Urinary bladder (tissue), 4 donors: ENCODE measurements around the gene IGFBP2. TPM values are rescaled to one million over a fixed set of nuclear protein-coding genes. Genes with fewer than 3 reads are reported as not detected.

Experiments used
- DNase-seq: peaks from one replicate; pipeline ENCODE4 v3.0.0-alpha.2; 2015; ENCODE audit errors: extremely low spot score
- H3K27ac ChIP-seq: one replicate; pipeline ENCODE4 v1.5.1; 2013; ENCODE audit warnings: low read depth, mild to moderate bottlenecking, moderate library complexity
- H3K36me3 ChIP-seq: one replicate; pipeline ENCODE4 v1.6.1; 2013; ENCODE audit warnings: mild to moderate bottlenecking, moderate library complexity; ENCODE audit not compliant: insufficient read depth
- H3K4me1 ChIP-seq: one replicate; pipeline ENCODE4 v1.6.1; 2013; ENCODE audit warnings: mild to moderate bottlenecking, moderate library complexity; ENCODE audit not compliant: insufficient read depth
- H3K4me3 ChIP-seq: one replicate; pipeline ENCODE4 v1.5.1; 2013; ENCODE audit warnings: low read depth, low read length
- WGBS: extraction: QIAGEN DNeasy Blood & Tissue Kit; methylation state at CpG from one replicate; pipeline ENCODE4 v1.1.7; 2013; 5-methylcytosine and 5-hydroxymethylcytosine counted together
- polyA plus RNA-seq: library from polyadenylated mRNA; stranded (reverse); fragments of 200-250 nt; gene quantifications from one replicate; pipeline ENCODE4 v1.2.3, GENCODE V29; 2013
- total RNA-seq: library from RNA; depleted of rRNA; stranded (reverse); fragments of >200 nt; gene quantifications from one replicate; pipeline ENCODE4 v1.2.3, GENCODE V29; 2014
- donor health status: healthy with polysubstance abuse.
- donor health status: healthy.

IGFBP2 gene
- total and polyA plus RNA-seq, 2 donors, result 136 to 162 TPM

DNA sequence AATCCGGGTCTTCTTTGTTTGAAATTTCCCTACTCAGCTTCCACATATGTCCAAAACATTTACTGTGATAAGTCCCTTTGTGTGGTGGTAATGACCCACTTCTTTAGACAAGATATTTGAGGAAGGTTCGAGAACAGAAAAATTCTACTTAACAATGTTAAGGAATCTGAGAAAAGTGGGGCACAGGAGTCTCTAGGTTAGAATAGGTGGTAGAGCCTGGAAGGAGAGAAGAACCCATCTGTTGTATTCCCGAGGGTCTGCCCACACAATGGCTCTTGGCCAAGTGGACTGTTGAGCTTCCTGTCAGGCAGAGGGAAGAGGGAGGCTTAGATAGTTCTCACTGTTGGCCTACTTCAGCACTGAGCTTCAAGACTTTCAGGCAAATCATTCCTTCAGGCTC is 4.3 kb downstream of the IGFBP2 start:
- peaks cover 2% of the 10 kb centered on the region for H3K4me1 ChIP-seq
- H3K36me3 ChIP-seq, result no peaks in the 10 kb centered on the region
- no peak overlapping the region for H3K4me3 ChIP-seq
- DNase-seq, result no peak
- peak overlapping the region; percentile 42 for H3K27ac ChIP-seq
- WGBS, result 72% methylated on average over 3 of the region's 3 CpGs

DNA sequence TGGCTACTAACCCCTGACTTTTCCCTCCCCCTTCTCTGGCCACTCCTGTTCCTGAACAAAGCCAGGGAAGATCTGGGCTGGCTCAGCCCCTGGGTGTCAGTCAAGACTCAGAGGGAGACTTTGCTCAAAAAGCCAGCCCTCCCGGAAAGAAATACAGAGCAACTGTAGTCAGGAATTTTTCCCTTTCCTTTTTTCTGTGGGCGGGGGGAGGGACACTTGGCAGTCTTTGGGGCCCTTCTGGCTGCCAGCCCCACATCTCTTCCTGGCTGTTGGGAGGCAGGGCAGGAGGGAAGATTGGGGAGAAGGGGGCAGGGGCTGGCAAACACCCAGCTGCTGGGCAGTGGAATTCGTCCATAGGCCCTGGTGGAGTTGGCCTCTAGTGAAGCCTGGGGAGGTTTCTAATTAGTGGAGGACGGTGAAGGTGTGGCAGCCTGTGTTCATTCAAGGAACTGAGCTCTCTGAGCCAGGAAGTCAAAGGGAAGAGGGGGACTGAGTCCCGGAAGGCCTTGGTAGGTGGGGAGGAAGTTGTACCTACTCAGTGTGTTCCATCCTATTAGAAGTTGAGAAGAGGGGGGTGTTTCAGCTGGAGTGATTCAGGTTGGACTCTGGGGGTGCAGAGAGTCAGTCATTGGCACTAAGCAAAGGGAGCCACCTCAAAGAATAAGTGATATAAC is 10.9 kb downstream of the IGFBP2 start:
- H3K27ac ChIP-seq, result no peak overlapping the region
- H3K4me3 ChIP-seq, result no peak overlapping the region
- H3K4me1 ChIP-seq, result no peaks in the 10 kb centered on the region
- H3K36me3 ChIP-seq, result no peaks in the 10 kb centered on the region
- no peak for DNase-seq
- WGBS, result 40% methylated on average over 5 of the region's 5 CpGs

DNA sequence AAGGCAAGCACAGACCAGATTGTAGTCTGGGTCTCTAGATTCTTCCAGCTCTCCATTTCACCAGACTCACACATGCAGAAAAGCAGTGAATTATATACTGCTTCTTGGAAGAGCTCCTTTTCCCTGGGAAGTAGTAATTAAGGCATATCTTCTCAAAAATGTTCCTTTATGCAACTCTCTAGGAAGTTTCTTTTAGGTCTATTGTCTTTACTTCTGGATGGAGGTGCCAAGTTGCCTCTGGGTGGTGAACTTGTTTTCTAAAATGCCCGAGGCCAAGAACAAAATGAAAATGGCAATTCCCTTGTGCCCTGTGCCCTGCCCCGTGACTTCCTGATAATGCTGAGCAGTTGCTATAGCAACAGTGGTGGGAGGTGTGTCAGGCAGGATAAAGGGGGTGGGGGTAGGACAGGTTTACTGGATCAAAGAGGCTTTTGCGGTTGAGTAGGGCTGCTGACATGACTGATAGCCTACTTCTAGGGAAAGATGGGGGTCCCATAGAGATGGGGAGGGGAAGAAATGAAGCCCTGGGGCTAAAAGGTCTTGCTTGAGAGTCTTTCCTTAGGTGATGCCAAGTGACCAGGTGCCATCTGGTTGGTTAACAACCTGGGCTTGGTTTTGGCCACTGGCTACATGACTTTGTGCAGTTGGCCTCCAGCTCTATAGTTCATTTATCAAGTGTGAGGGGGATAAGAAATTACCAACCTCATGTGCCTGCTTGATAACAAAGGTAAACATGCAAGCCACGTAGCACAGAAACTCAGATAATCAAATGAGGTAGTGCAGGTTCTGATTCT is 11.8 kb downstream of the IGFBP2 start:
- no peak overlapping the region for H3K4me3 ChIP-seq
- no peaks in the 10 kb centered on the region for H3K4me1 ChIP-seq
- WGBS, result 76% methylated on average over 4 of the region's 4 CpGs
- DNase-seq, result no peak
- no peak overlapping the region for H3K27ac ChIP-seq
- H3K36me3 ChIP-seq, result no peaks in the 10 kb centered on the region

DNA sequence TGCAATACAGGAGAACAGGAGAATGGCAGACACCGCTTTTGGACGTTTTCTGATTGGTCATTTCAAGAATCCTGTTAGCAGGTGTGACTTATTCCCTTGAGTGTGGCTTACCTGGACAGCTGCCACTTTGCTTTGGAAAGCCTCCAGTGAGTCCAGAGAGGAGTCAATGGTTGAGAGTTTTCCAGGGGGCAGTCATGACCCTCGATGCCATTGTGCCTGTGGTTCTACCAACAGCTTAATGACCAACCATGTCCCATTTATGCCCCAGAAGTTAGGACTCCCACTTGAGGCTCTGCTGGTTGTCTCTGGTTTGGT is 12.4 kb downstream of the IGFBP2 start:
- H3K36me3 ChIP-seq, result no peaks in the 10 kb centered on the region
- no peaks in the 10 kb centered on the region for H3K4me1 ChIP-seq
- whole genome bisulfite sequencing, result 80% methylated on average over 3 of the region's 3 CpGs
- H3K27ac ChIP-seq, result no peak overlapping the region
- DNase-seq, result no peak
- no peak overlapping the region for H3K4me3 ChIP-seq

DNA sequence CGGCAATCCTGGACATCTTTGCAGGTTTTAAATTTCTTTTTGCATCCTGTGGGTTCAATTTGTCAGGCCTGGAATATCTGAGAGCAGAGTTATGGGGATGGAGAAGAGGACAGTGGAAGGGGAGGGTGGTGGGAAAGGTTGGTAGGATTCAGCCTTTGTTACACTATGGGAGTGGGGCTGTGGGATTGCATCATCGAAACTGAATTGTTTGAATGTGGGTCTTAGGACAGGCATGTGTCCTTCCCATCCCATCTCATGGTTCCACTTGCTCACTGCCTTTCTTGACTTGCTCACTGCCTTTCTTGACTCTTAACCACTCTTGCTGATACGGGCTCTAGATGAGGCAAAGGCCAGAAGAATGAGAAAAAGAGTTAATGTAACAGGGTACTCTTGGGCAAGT is 12.9 kb downstream of the IGFBP2 start:
- Histone ChIP-seq H3K27ac (no peak overlapping the region), H3K4me3 (no peak overlapping the region), H3K36me3 (no peaks in the 10 kb centered on the region), H3K4me1 (no peaks in the 10 kb centered on the region)
- 98% methylated on average over 3 of the region's 3 CpGs for WGBS
- DNase-seq, result no peak

DNA sequence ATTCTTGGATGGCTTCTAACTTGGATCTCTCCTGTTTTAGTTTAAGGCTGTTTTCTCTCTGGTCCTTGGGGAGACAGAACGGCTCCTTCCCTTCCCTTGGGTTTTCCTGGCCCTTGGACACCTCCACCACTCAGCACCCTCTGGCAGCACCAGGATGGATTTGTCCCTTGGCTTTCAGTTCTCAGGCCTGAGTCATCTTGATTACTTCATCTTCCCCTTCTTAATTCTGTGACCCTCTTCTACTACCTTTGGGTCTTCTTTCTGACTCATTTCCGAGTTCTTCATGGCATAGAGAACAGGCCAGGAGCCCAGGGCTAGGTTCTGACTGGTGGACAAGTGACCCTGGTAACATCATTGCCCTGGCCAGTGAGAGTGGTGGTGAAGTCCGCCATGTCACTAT is 14.9 kb downstream of the IGFBP2 start:
- no peak for DNase-seq
- no peaks in the 10 kb centered on the region for H3K36me3 ChIP-seq
- WGBS, result 76% methylated on average over 3 of the region's 3 CpGs
- no peaks in the 10 kb centered on the region for H3K4me1 ChIP-seq
- H3K27ac ChIP-seq, result no peak overlapping the region
- no peak overlapping the region for H3K4me3 ChIP-seq

DNA sequence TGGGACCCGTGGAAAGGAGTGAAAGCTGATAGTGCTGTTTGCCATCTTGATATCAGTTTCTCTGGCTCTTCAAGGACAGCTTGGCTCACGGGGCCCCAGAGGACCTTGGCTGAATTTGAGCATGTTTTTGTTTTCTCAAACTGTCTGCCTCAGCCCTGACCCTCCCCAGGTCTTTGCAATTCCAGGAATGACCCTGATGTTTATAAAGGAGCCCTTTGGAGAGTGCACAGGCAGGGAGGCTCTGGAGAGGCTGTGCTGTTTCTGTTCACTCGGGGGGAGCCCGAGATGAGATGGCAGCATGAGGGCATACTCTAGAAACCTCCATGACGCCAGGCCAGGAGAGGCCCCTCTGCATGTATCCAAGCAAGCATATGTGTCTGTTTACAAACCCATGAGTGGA is 16.4 kb downstream of the IGFBP2 start:
- no peak overlapping the region for H3K27ac ChIP-seq
- WGBS, result 69% methylated on average over 5 of the region's 5 CpGs
- DNase-seq, result no peak
- no peaks in the 10 kb centered on the region for H3K4me1 ChIP-seq
- H3K36me3 ChIP-seq, result no peaks in the 10 kb centered on the region
- H3K4me3 ChIP-seq, result no peak overlapping the region

DNA sequence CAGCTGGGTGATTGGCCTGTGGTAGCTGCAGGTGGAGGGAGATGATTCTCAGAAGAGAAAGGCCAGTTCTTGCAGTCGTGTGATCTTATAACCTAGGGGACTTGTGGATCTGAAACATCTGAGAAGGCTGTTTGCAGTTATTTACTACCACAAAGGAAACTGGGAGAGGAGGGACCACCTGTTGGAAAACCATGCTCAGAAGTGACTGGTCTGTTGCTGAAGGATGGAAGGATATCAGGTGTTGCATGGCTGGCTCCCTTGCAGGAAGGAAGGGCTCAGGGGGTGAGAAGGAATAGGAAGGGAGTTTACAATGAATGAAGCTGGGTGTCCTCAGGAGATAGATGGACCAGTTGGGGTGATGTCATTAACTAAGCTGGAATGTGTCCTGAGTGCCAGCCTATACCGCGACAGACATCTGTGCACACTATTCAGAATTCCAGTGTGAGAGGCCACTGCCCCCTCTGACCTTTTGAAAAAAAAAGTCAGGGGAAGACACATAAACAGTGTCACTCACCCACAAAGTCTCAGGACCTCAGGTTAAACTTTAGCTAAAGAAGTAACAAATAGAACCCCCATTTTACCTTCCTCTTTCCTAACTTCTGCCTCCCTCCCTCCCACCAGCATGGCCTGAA is 17.5 kb downstream of the IGFBP2 start:
- no peaks in the 10 kb centered on the region for H3K4me1 ChIP-seq
- no peak for DNase-seq
- 86% methylated on average over 3 of the region's 3 CpGs for WGBS

DNA sequence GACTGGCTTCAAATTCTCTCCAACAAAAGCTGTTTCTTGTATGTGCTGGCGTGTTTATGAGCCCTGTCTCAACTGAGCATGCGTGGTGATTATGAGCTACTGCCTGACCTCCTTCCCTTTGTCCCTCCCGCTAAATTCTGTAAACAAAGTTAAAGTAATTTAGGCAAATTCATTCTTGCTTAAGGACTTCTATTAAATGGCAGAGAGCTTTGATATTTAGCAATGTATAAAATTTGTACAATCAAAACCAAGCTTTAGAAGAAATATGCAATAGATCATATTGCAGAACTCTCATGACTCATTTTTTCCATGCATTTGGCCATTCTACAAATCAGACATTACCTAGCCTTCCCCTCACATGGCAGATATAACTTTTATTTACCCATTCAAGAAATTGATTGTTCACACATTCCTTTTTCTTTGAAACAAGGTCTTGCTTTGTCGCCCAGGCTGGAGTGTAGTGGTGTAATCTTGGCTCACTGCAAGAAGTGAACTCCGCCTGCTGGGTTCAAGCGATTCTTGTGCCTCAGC is 18.2 kb downstream of the IGFBP2 start:
- no peaks in the 10 kb centered on the region for H3K4me1 ChIP-seq
- H3K4me3 ChIP-seq, result no peak overlapping the region
- H3K36me3 ChIP-seq, result no peaks in the 10 kb centered on the region
- no peak overlapping the region for H3K27ac ChIP-seq
- WGBS, result 77% methylated on average over 6 of the region's 6 CpGs
- DNase-seq, result no peak

More for the DNA sequence above, 17.5 kb downstream of the IGFBP2 start:
- Histone ChIP-seq H3K4me3 (no peak overlapping the region), H3K36me3 (no peaks in the 10 kb centered on the region), H3K27ac (no peak overlapping the region)

DNA sequence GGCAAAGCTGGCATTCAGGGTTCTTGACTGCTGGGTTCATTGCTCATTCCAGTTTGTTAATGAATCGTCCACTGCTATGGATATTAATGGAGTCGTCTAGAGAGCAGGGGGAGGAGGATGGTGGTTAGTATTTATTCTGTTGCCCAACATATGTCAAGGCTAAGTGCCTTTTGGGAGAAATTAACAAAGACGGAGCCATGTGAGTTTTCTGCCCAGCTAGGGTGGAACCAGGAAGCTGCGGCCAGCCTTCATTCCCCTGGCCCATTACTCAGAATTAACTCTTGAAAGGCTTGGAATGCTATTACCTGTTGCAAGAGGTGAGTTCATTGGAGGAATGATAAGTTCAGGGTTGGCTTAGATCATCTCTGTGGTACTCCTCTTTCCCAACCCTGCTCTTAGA is 19.3 kb downstream of the IGFBP2 start:
- no peak overlapping the region for H3K27ac ChIP-seq
- 58% methylated on average over 4 of the region's 4 CpGs for WGBS

DNA sequence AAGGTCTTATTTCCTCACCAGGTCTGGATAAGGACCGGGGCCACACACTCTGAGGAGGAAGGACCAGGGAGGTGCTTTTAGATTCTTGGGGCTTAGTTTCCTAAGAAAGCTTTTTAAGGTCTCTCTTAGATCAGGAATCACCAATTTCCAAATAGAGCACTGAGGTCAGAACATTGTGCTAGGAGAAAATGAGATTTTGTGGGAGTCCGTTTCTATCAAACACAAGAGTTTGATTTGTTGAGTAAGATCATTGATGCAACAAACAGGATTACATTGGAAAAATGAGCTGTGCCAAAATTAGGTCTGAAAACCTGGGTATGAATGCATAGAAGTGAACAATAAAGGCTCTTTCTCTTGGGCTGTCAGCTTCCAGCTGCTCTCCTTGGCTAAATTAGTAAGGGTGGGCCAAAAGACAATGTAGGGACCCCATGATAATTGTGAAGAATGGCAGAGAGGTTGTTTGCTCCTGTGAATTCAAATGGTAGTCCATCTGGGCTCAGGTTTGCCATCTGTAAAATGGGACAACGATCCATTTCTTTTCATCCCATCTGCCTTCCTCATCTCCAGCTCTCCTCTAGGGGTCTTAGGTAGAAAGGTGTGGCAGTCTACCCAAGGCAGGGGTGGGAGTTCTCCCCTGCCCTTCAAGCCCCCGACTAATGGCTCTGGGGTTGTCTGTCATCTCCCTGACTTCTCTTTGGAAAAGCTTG is 20.0 kb downstream of the IGFBP2 start:
- no peak overlapping the region for H3K4me3 ChIP-seq
- H3K36me3 ChIP-seq, result no peaks in the 10 kb centered on the region
- H3K27ac ChIP-seq, result no peak overlapping the region
- 91% methylated on average over 4 of the region's 4 CpGs for WGBS
- DNase-seq, result no peak
- H3K4me1 ChIP-seq, result no peaks in the 10 kb centered on the region

More for the DNA sequence above, 19.3 kb downstream of the IGFBP2 start:
- no peak for DNase-seq
- H3K36me3 ChIP-seq, result no peaks in the 10 kb centered on the region
- H3K4me1 ChIP-seq, result no peaks in the 10 kb centered on the region
- no peak overlapping the region for H3K4me3 ChIP-seq

DNA sequence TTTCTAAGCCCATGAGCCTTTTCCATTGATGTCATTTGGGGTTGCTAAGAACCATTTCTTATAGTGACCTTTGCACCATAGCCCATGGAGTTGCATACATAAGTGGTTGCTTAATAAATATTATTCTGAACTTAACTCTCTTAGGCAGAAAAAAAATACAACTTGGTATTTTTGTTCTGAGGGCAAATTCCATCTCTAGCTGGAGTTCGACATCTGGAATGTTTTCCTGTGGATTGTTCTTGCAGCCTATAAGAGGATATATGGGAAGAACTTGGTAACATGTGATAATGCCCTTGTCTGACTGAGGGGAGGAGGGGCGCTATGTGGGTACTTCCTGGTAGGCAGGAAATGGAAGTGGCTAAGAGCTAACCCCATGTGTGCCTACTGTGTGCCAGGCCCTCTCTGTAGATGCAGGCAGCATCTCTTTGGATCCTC is 20.7 kb downstream of the IGFBP2 start:
- Histone ChIP-seq H3K36me3 (no peaks in the 10 kb centered on the region), H3K27ac (no peak overlapping the region), H3K4me3 (no peak overlapping the region), H3K4me1 (no peaks in the 10 kb centered on the region)
- DNase-seq, result no peak
- WGBS, result 76% methylated on average over 2 of the region's 2 CpGs

DNA sequence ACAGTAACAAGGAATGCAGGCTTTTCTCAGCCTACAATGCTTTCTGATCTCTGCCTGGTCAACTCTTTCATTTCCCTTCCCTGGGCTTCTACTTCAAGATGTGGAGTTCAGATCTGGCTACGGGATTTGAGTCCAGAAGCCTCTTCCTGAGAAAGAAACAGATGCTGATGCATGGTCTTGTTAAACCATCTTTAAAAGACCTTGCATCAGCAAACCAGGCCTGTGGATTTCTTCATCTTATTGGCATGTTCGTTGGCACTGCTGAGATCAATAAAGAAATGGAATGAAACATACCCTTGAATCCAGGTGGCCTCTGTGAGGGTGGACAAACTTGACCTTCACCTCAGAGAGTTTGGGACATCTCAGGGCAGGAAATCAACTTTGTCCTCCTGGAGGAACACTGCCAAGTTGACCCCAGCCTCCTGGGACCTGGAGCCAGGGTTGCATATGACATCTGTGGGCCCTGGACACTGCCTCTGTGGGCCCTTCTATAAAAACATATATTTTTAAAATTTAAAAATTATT is 21.4 kb downstream of the IGFBP2 start:
- no peaks in the 10 kb centered on the region for H3K4me1 ChIP-seq
- DNase-seq, result no peak
- H3K36me3 ChIP-seq, result no peaks in the 10 kb centered on the region
- H3K4me3 ChIP-seq, result no peak overlapping the region
- H3K27ac ChIP-seq, result no peak overlapping the region
- WGBS, result 86% methylated on average over 2 of the region's 2 CpGs
